SU-DHL-6 (cell line): ENCODE results near the gene FLII.

Experiments used
- CTCF ChIP-seq: fragments of 200-600 bp; sonication (generic); IDR thresholded peaks from one replicate; pipeline ENCODE4 v1.5.1; 2017; ENCODE audit warnings: antibody characterized with exemption, mild to moderate bottlenecking, low read length, moderate library complexity; ENCODE audit not compliant: insufficient read depth, poor library complexity, severe bottlenecking
- EZH2phosphoT487 ChIP-seq: fragments of 200-600 bp; sonication (generic), shearing (Covaris generic); conservative IDR thresholded peaks from 2 replicates; pipeline ENCODE4 v1.6.1; 2018; ENCODE audit warnings: mild to moderate bottlenecking, antibody characterized with exemption, low read length, moderate library complexity, mixed read lengths

- no peak for TF ChIP-seq EZH2phosphoT487
- TF ChIP-seq CTCF, result no peak
Observed at GRCh38 chr17:18253187-18253884, 5.2 kb downstream of the FLII start.
